ENCODE measurements around the gene NCOA1.

- no peak for TF ChIP-seq POLR2A (IDR thresholded peaks at IDR 0.05)
- TF ChIP-seq, protein P1, sequence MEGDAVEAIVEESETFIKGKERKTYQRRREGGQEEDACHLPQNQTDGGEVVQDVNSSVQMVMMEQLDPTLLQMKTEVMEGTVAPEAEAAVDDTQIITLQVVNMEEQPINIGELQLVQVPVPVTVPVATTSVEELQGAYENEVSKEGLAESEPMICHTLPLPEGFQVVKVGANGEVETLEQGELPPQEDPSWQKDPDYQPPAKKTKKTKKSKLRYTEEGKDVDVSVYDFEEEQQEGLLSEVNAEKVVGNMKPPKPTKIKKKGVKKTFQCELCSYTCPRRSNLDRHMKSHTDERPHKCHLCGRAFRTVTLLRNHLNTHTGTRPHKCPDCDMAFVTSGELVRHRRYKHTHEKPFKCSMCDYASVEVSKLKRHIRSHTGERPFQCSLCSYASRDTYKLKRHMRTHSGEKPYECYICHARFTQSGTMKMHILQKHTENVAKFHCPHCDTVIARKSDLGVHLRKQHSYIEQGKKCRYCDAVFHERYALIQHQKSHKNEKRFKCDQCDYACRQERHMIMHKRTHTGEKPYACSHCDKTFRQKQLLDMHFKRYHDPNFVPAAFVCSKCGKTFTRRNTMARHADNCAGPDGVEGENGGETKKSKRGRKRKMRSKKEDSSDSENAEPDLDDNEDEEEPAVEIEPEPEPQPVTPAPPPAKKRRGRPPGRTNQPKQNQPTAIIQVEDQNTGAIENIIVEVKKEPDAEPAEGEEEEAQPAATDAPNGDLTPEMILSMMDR (IDR thresholded peaks at IDR 0.05) = no peak
Measured at GRCh38 chr2:24477229-24477628, 13.8 kb upstream of the NCOA1 start.
